Limb (tissue), 2 donors: ENCODE data around the gene RNF220.

ENCODE experiments used
- DNase-seq, 2 donors: peaks; one replicate each; pipeline ENCODE4 v3.0.0-alpha.2; 2016; ENCODE audit errors: extremely low spot score in 2 of 2

RNF220 gene

DNA sequence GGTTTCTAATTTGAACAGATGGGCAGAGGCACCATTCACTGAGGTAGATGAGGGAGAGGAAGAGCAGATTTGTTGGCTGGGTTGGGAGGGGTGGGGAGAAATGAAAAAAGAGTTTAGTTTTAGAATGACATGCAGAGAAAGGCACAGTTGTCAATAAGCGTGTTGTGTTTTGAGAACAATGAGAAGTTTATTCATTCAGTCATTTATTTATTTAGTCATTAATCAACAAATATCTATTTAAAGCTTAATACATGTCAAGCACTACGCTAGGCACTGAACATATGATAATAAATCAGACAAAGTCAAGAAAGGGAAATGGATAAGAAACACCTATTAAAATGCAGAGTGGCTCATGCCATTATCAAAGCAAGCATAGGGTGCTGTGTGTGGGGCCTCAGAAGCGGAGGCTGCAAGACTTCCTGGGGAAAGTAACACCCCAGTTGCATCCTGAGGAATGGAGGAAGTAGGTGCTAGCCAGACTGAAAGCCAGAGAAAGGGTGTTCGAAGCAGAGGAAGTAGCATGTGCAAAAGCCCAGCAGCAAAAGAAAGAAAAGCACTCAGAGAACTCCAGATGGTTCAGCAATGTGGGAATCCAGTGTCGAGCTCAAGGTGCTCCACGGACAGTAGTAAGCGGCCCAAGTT is 114.1 kb downstream of the RNF220 start:
- DNase-seq, result no peak

- no peak for DNase-seq
Observed at GRCh38 chr1:44521378-44522080, 116.5 kb downstream of the RNF220 start.

DNA sequence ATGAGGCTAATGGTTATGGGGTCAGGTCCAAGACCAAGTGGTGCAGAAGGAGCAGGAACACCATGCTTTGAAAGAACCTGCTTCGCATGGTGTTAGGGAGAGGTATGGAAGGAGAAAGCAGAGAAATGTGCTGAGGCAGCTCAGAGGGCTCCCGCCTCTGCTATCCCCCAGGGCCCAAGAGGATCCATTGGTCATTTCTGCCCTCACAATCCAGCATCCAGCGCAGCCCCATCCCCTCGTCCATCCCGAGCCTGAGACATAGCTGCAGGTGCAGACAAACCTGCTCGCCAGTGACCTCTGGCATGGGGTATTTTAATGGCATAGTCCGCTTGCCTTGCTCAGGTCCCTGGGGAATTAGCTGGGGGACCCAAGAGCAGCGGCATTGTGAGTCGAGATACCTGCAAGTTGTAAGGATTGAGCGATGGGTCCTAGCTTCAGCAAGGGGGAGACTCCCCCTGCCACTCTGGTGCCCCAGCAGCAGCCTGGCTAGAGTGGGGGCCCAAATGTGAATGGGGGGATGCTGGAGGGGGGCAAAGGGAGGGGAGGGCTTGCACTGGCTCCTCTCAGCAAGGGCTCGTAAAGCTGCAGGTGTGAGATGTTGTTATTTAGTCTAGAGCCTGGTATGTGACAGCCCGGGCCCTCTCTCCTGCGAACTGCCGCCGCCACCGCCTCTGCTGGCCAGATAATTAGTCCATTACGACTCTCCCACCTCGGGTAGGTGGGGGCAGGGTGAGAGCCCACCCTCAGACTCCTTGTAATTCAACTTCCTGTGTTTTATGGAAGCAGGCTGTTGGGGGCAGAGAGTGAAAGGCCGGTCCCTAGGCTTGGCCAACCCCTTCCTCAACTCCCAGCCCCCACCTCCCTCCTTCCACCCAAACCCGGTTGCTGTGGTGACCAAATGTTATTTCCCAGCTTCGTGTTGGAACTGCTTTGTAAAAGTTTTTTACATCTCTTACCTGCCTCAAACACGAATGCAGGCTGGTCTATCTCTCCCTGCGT is 118.8 kb downstream of the RNF220 start:
- DNase-seq, result peak; percentile 33 to 60

DNA sequence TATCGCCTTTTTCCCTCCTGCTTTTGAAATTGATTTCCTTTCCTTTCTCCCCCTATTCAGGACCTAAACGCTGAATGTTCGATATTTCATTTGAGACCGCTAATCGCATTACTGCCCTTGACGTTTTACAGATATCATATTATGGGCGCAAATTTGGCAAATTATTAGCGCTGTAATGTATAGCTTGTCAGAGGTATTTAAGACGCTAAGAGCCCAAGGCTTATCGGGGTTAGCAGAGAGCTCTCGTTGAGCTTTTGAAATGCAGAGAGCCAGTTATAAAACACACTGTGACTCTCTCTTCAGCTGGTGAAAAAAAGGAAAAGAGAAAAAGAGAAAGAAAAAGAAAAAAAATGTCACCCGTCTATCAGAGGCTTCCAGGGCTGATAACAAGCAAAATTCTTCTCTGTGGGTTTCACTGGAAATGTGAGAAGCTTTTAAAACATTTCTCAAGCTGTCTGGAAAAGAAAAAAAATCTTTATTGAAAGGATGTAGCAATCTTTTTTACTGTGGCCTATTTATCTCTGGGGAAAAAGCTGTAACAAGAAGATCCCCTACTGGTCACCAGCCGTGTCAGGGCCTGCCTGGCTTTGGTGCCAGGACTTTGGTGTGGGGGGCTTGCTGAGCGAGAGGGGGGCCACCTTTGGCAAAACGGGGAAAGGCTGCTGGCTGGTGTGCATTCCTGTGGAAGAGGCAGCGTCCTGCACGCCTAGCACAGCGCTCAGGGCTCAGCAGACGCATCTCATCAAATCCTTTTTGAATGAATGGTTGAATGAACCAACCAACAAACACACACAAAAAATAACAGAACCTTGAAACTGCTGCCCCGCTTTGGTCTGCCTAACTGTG is 119.8 kb downstream of the RNF220 start:
- peak in 1 of 2 donors; percentile 35 for DNase-seq

DNA sequence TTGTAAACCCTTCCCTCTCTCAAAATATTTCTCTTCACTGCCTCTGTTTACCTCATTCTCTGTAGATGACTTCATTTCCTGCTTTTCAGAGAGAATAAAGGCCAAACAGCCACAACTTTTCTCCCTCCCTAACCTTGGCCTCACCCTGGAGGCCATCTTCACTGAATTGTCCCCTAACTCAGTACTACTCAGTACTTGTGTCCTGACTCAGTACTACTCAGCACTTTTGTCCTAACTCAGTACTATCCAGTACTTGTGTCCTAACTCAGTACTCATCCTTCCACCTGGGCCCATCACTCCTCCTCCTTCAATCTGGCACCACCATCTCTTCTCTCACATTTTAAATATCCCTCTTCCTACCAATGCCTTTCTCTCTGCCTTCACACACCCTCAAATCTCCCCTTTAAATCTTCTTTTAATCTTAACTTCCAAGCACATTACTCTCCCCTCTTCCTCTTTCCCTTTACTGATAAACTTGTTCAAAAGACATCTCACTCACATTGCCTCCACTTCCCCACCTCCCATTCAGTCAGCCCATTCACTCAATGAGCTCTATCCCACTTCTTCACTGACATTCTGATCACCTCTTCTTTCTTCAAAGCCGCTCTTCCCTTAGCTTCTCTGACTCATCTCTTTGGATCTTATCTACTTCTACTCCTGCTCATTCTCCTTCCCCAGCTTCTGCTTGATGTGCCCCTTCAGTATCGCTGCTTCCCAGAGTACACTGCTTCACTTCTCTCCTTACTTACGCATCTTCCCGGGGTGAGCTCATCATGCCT is 121.4 kb downstream of the RNF220 start:
- DNase-seq, result no peak

GRCh38 chr1:44531785-44532566 is 126.9 kb downstream of the RNF220 start:
- no peak for DNase-seq

- no peak for DNase-seq
Observed at GRCh38 chr1:44532567-44532944, 127.5 kb downstream of the RNF220 start.

GRCh38 chr1:44534771-44535170 is 129.7 kb downstream of the RNF220 start:
- no peak for DNase-seq

GRCh38 chr1:44536357-44537209 is 131.5 kb downstream of the RNF220 start:
- no peak for DNase-seq

GRCh38 chr1:44537538-44537937 is 132.5 kb downstream of the RNF220 start:
- DNase-seq, result no peak

DNA sequence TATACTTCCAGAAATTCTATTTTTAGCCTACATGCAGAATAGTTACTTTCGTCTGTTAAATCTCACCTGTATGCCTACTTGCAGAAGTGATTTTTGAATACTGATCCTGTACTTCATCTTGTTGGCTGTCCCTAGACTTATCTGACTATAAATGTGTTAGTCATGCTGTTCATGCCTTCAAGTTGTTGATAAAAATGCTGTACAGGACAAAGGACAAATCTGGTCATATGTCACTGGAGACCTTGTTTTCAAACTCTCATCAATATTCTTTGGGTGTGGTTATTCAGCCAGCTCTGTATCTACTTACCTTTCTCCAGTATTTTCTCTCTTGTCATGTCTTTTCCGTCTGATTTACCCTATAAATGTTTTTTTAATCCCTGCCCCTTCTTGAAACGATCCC is 132.9 kb downstream of the RNF220 start:
- DNase-seq, result no peak

DNA sequence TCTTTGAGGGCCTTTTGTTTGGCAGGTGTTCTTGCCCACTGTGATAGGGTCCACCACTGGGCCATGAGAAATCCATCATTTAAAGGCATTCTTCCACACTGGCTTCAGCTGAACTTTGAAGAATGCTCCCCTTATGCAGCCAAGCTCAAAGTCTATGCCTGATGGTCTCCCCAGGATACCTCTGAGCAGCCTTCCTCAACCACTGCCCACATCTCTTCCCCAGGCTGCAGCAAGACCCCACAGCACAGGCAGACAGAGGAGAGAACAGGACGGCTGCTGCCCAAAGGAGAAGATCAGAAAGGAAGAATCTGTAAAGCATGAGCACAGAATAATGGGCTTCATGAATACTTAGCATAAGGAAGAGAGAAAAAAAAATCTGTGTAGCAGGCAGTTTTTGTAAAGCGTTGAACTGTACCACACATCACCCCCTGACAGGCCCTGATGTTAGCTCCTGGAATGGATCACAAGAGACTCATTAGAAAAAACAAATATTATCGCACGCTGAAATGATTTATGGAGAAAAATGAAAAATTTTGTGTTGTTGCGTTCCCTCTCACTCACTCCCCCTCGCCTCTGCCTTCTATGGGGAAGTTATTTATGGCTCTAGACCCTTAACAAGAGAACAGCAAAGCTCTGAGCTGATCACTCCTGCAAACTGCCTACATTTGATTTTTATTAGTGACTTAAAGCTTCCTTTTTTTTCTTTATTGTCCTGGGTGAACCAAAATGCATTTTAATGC is 135.1 kb downstream of the RNF220 start:
- DNase-seq, result no peak

GRCh38 chr1:44542420-44543063 is 137.5 kb downstream of the RNF220 start:
- no peak for DNase-seq

DNA sequence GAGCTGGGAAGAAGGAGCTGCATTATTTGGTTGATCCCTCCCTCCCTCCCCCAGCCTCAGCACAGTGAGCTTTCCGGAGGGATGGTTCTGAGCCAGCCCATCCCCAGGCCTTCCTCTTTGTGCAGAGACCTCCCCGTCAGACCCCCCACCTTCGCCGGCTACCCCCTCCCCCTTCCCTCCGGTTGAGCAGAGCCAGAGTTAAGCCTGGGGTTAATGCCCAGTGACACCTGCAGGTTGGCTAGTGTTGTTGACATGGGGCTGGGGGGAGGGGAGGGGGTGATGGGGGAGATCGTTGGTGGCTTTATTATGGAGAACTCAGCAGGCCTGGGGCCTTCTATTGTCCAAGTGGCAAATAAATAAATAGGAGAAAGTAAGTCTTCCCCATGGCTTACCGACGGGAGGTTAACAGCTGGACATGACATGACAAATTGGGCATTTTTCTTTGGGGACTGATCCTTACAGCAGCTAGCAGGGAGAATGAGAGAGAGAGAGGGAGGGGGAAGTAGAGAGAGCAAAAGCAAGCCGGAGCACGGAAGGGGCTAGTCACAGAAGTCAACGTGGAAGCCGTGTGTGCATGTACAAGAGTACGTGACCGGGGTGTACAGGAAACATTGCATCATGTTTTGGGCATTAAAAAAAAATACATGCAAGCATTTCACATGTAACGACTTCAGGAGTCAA is 138.1 kb downstream of the RNF220 start:
- DNase-seq, result peak in 1 of 2 donors; percentile 49

DNA sequence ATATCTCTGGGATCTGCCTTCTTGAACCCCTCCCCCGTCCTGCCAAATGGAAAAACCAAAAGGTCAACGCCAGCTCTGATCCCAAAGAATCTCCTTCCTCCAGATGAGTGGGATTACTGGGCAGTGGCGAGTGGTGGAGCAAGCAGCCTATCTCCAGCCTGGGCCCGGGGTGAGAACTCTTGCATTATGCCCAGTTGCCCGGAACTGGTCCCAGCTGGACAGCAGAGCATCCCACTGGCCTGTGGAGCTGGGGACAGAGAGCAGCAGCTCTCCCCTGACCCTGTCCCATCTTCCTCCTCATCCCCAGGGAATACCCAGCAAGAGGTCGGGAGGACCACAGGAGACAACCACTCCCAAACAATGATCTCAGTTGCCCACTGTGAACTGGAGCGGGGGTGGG is 138.7 kb downstream of the RNF220 start:
- no peak for DNase-seq

DNA sequence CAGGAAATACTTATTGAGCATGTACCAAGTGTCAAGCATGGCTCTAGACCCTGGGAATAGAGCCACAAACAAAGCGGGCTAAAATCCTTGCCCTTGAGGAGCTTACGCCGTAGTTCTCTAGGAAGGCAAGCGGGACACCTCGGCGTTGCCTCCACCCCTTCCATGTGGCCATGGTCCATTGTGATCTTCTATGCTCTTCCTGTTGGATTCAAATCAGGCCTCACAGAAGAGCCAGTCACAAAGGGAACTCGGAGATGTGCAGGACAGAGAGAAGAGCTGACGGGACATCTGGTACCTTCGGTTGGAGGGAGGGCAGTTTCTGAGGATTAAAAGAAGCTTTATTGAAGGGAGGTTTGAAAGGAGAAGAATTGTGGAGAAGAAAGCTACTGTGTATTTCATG is 139.9 kb downstream of the RNF220 start:
- DNase-seq, result no peak

- DNase-seq, result no peak
Observed at GRCh38 chr1:44545961-44546360, 140.9 kb downstream of the RNF220 start.
